Measurements from ENCODE around the gene MYO18A.

GRCh38 chr17:29155227-29155965 is 24.8 kb downstream of the MYO18A start:
- no peak for TF ChIP-seq SUZ12 (IDR thresholded peaks at IDR 0.05; ENCODE audit: extremely low read depth, insufficient read depth, insufficient read length)
- no peak for TF ChIP-seq ZNF274 (IDR thresholded peaks at IDR 0.05; ENCODE audit: low read depth, low read length)
- no peak for TF ChIP-seq YY1 (IDR thresholded peaks at IDR 0.05; ENCODE audit: insufficient read depth, insufficient read length)
